Measurements from ENCODE around the gene ETV7.

DNA sequence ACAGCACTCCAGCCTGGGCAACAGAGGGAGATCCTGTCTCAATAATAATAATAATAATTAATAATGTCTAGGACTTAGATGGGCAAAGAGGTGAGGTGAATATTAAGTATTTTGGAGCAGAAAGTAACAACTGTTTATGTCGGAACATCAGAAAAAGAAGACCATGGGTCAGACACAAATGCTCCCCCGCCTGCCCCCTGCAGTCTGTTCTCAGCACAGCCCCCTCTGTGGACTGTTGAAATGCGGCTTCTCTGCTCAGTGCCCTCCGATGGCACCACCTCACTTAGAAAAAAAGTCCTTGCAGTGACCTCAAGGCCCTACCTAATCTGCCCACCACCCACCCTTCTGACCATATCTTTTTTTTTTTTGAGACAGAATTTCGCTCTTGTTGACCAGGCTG lies 5.2 kb upstream of the ETV7 start:
- TF ChIP-seq, protein P1, sequence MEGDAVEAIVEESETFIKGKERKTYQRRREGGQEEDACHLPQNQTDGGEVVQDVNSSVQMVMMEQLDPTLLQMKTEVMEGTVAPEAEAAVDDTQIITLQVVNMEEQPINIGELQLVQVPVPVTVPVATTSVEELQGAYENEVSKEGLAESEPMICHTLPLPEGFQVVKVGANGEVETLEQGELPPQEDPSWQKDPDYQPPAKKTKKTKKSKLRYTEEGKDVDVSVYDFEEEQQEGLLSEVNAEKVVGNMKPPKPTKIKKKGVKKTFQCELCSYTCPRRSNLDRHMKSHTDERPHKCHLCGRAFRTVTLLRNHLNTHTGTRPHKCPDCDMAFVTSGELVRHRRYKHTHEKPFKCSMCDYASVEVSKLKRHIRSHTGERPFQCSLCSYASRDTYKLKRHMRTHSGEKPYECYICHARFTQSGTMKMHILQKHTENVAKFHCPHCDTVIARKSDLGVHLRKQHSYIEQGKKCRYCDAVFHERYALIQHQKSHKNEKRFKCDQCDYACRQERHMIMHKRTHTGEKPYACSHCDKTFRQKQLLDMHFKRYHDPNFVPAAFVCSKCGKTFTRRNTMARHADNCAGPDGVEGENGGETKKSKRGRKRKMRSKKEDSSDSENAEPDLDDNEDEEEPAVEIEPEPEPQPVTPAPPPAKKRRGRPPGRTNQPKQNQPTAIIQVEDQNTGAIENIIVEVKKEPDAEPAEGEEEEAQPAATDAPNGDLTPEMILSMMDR (conservative IDR thresholded peaks at IDR 0.05) = no peak
- no peak for TF ChIP-seq ZFX (IDR thresholded peaks at IDR 0.05)

All from C4-2B (cell line).